Parathyroid adenoma (tissue), 2 donors: ENCODE data around the gene MAP2K2.
A peak's percentile ranks its signal among the peaks of the same experiment; 100 is the strongest.

Experiments
- H2AFZ ChIP-seq: fragments of 300-600 bp; sonication (generic); one replicate; pipeline ENCODE4 v1.7.0; 2017; ENCODE audit warnings: antibody characterized with exemption, mild to moderate bottlenecking
- H3K27ac ChIP-seq: fragments of 300-600 bp; sonication (generic); one replicate; pipeline ENCODE4 v1.7.0; 2017
- H3K27me3 ChIP-seq: fragments of 300-600 bp; sonication (generic); one replicate; pipeline ENCODE4 v1.7.0; 2017; ENCODE audit warnings: low read length; ENCODE audit not compliant: control insufficient read depth, insufficient read depth
- H3K36me3 ChIP-seq: fragments of 300-600 bp; sonication (generic); one replicate; pipeline ENCODE4 v1.7.0; 2017; ENCODE audit warnings: low read length; ENCODE audit not compliant: control insufficient read depth, insufficient read depth
- H3K4me1 ChIP-seq: fragments of 300-600 bp; sonication (generic); one replicate; pipeline ENCODE4 v1.7.0; 2017; ENCODE audit warnings: control low read depth
- H3K4me2 ChIP-seq: fragments of 300-600 bp; sonication (generic); one replicate; pipeline ENCODE4 v1.7.0; 2017; ENCODE audit warnings: low read length
- H3K4me3 ChIP-seq: fragments of 300-600 bp; sonication (generic); one replicate; pipeline ENCODE4 v1.7.0; 2017; ENCODE audit warnings: low read depth, low read length
- H3K79me2 ChIP-seq: fragments of 300-600 bp; sonication (generic); one replicate; pipeline ENCODE4 v1.7.0; 2017; ENCODE audit warnings: control low read depth
- H3K9ac ChIP-seq: fragments of 300-600 bp; sonication (generic); one replicate; pipeline ENCODE4 v1.7.0; 2017; ENCODE audit warnings: mild to moderate bottlenecking
- H3K9me3 ChIP-seq: fragments of 300-600 bp; sonication (generic); one replicate; pipeline ENCODE4 v1.7.0; 2017; ENCODE audit warnings: low read length; ENCODE audit not compliant: control insufficient read depth
- CTCF ChIP-seq: fragments of 300-600 bp; sonication (generic); IDR thresholded peaks from one replicate; pipeline ENCODE4 v1.7.0; 2017; ENCODE audit warnings: antibody characterized with exemption, mild to moderate bottlenecking
- donor health status: primary hyperparathyroidism.

MAP2K2 gene

GRCh38 chr19:4060621-4061177 lies 63.2 kb downstream of the MAP2K2 start:
- H3K4me2 ChIP-seq: peak overlapping the region; percentile 95
- peak overlapping the region; percentile 47 for H3K4me3 ChIP-seq
- no peaks in the 10 kb centered on the region for H3K27me3 ChIP-seq
- H3K36me3 ChIP-seq: no peaks in the 10 kb centered on the region
- no peak for TF ChIP-seq CTCF
- peak overlapping the region; percentile 87 for H3K27ac ChIP-seq
- no peak overlapping the region for H2AFZ ChIP-seq
- peaks cover 88% of the 10 kb centered on the region for H3K79me2 ChIP-seq
- H3K4me1 ChIP-seq: peaks cover 39% of the 10 kb centered on the region
- H3K9me3 ChIP-seq: no peaks in the 10 kb centered on the region
- H3K9ac ChIP-seq: no peak overlapping the region

DNA sequence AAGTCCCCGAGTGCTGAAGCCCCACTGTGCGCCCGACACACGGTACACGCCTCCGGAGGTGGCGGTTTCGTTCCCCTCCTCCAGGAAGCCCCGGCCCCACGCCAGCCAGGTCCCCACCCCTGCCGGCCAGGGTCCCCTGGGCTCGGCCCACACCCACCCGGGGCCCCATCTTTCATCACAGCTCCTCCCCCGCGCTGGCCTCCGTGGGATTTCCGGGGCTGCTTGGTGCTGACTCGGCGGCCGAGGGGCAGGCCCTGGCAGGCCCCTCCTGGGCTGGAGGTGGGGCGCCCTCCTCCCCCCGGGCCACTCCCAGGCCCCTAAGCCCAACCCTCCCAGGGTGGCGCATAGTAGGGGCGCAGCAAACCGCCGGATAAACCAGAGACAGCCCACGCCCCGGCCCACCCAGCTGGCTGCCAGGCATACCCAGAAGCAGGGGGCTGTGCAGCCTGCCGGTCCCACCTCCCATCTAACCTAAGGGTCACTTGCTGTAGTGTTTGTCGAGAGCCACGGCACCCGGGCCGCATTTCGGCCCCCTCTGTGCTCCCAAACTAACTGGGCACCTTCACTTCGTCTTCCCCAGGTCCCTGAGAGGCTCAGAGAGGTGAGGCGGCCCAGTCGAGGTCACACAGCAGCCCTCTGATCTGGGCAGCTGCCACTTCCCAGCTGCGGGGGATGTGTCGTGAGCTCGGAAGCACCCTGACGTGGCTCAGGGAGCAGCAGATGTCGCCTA lies 63.9 kb downstream of the MAP2K2 start:
- H3K27ac ChIP-seq: peak overlapping the region; percentile 87
- no peak overlapping the region for H3K9ac ChIP-seq
- H2AFZ ChIP-seq: no peak overlapping the region
- H3K4me3 ChIP-seq: peak overlapping the region; percentile 9
- H3K4me2 ChIP-seq: peak overlapping the region; percentile 95
- peaks cover 91% of the 10 kb centered on the region for H3K79me2 ChIP-seq
- no peaks in the 10 kb centered on the region for H3K27me3 ChIP-seq
- TF ChIP-seq CTCF: no peak
- no peaks in the 10 kb centered on the region for H3K9me3 ChIP-seq
- no peaks in the 10 kb centered on the region for H3K36me3 ChIP-seq
- H3K4me1 ChIP-seq: peaks cover 39% of the 10 kb centered on the region

GRCh38 chr19:4059453-4059871 lies 64.5 kb downstream of the MAP2K2 start:
- peaks cover 39% of the 10 kb centered on the region for H3K4me1 ChIP-seq
- H3K9me3 ChIP-seq: no peaks in the 10 kb centered on the region
- no peak overlapping the region for H3K9ac ChIP-seq
- no peaks in the 10 kb centered on the region for H3K36me3 ChIP-seq
- peaks cover 85% of the 10 kb centered on the region for H3K79me2 ChIP-seq
- H3K4me3 ChIP-seq: peak overlapping the region; percentile 9
- H2AFZ ChIP-seq: no peak overlapping the region
- peak overlapping the region; percentile 87 for H3K27ac ChIP-seq
- TF ChIP-seq CTCF: no peak
- no peaks in the 10 kb centered on the region for H3K27me3 ChIP-seq
- H3K4me2 ChIP-seq: no peak overlapping the region

GRCh38 chr19:4058693-4059452 lies 65.0 kb downstream of the MAP2K2 start:
- Histone ChIP-seq H3K27me3 (no peaks in the 10 kb centered on the region), H3K27ac (peak overlapping the region; percentile 87), H3K4me1 (peaks cover 39% of the 10 kb centered on the region), H3K36me3 (no peaks in the 10 kb centered on the region), H3K4me3 (no peak overlapping the region), H2AFZ (no peak overlapping the region), H3K4me2 (no peak overlapping the region), H3K9ac (no peak overlapping the region), H3K9me3 (no peaks in the 10 kb centered on the region), H3K79me2 (peaks cover 81% of the 10 kb centered on the region)
- no peak for TF ChIP-seq CTCF
